CD4-positive, alpha-beta T cell (primary cell): Measurements from ENCODE around the gene NLRP11. TPM values are rescaled to one million over a fixed set of nuclear protein-coding genes. Genes with fewer than 3 reads are reported as not detected.

Experiments
- ATAC-seq: fragments of 200-7000 bp; cut with Tn5 transposase; one replicate; pipeline ENCODE4 v1.10.0; 2022; ENCODE audit warnings: mild to moderate bottlenecking; ENCODE audit not compliant: poor library complexity
- CTCF ChIA-PET: fragments of 350-600 bp; sonication (Branson Sonifier 250); formaldehyde crosslinking; loops from one replicate; lab custom pipeline; 2021; ENCODE audit warnings: antibody characterized with exemption, inconsistent platforms; lab: Charles Lee
- POLR2A ChIA-PET: fragments of 350-600 bp; sonication (Branson Sonifier 250); formaldehyde crosslinking; loops from one replicate; lab custom pipeline; 2021; ENCODE audit warnings: antibody characterized with exemption, inconsistent platforms; lab: Charles Lee
- DNase-seq, 14 experiments: peaks; one replicate each; pipeline ENCODE4 v3.0.0-alpha.2; 2013 to 2020; ENCODE audit warnings: mixed read lengths in 2 of 14
- H3K27ac ChIP-seq, 2 donors: one replicate each; pipeline versions ENCODE4 v1.5.1 to v1.7.0; 2013; ENCODE audit warnings: low read length in 2 of 2, low read depth in 1 of 2, mild to moderate bottlenecking in 1 of 2
- H3K27me3 ChIP-seq, 2 experiments: 1 replicate in 1 of 2; 2 replicates in 1 of 2; pipeline versions ENCODE4 v1.6.1 to v1.7.0; 2013; ENCODE audit warnings: low read length in 2 of 2, control low read depth in 1 of 2, mild to moderate bottlenecking in 1 of 2, moderate library complexity in 1 of 2; ENCODE audit not compliant: insufficient read depth in 2 of 2, control insufficient read depth in 1 of 2
- H3K36me3 ChIP-seq: one replicate; pipeline ENCODE4 v1.6.1; 2013; ENCODE audit warnings: low read length, control low read depth; ENCODE audit not compliant: insufficient read depth
- H3K4me1 ChIP-seq: one replicate; pipeline ENCODE4 v1.6.1; 2013; ENCODE audit warnings: low read length, control low read depth; ENCODE audit not compliant: insufficient read depth
- H3K4me3 ChIP-seq: one replicate; pipeline ENCODE4 v1.5.1; 2013; ENCODE audit warnings: mild to moderate bottlenecking, low read length, moderate library complexity
- H3K9me3 ChIP-seq, 2 experiments: 1 replicate in 1 of 2; 2 replicates in 1 of 2; pipeline versions ENCODE4 v1.6.1 to v1.7.0; 2013; ENCODE audit warnings: low read length in 2 of 2, mild to moderate bottlenecking in 2 of 2, control low read depth in 1 of 2, moderate library complexity in 1 of 2; ENCODE audit not compliant: control insufficient read depth in 1 of 2, insufficient read depth in 1 of 2
- H3K27ac Mint-ChIP-seq: one replicate; pipeline ENCODE4 v1.8.0; 2020; ENCODE audit warnings: mixed read lengths
- H3K27me3 Mint-ChIP-seq: one replicate; pipeline ENCODE4 v1.8.0; 2021; ENCODE audit warnings: mixed read lengths
- H3K36me3 Mint-ChIP-seq: one replicate; pipeline ENCODE4 v1.8.0; 2021; ENCODE audit warnings: low read depth, mixed read lengths
- H3K4me1 Mint-ChIP-seq: one replicate; pipeline ENCODE4 v1.8.0; 2021; ENCODE audit warnings: low read depth, mixed read lengths
- H3K4me3 Mint-ChIP-seq: one replicate; pipeline ENCODE4 v1.8.0; 2020; ENCODE audit warnings: mild to moderate bottlenecking, mixed read lengths
- H3K9me3 Mint-ChIP-seq: one replicate; pipeline ENCODE4 v1.8.0; 2020; ENCODE audit warnings: mixed read lengths
- intact Hi-C, 2 experiments: fragments of 100-400 bp; cut with DNase I in 1 of 2; cut with micrococcal nuclease in 1 of 2; formaldehyde crosslinking; loops; one replicate each; pipeline versions ENCODE4 v1.15.1 to v1.9.0; 2023 to 2025; cut with DNase I, micrococcal nuclease
- total RNA-seq, 174 experiments: library from RNA in 2 of 174; stranded (reverse) in 2 of 174; gene quantifications; one replicate each; pipeline ENCODE4 v1.2.3 and lab custom pipeline; 2021 to 2026
- TF ChIP-seq, protein P1 (sequence below): fragments of 200-600 bp; IDR thresholded peaks from one replicate; pipeline ENCODE4 v1.8.0; 2022; ENCODE audit warnings: antibody characterized with exemption, mild to moderate bottlenecking

Gene NLRP11
- total RNA-seq, 2 experiments from 2014 or later, result not detected

DNA sequence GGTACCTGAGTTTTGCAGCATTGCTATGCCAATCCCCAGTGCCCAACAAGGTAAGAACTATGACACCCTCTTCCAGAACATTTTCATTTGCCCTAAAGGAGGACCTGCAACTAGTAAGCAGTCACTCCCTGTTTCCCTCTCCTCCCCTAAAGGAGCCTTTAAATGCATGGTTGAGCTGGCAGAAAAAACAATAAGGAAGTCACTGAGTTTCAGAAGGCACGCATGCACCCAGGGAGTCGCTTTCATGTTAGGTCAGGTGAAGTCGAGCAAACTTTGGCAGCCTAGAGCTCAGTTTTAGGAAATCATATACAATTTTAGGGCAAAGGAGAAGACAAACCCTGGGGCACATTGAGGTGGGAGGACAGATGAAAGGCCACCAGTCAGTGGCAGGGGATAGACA, 11.8 kb downstream of the NLRP11 start:
- H3K27me3 Mint-ChIP-seq, result peaks cover 28% of the 10 kb centered on the region
- H3K4me1 ChIP-seq, result no peaks in the 10 kb centered on the region
- no peaks in the 10 kb centered on the region for H3K4me1 Mint-ChIP-seq
- H3K27ac Mint-ChIP-seq, result no peak overlapping the region
- peaks cover 2% of the 10 kb centered on the region for H3K9me3 Mint-ChIP-seq
- ATAC-seq (no peak), DNase-seq (no peak)
- no peak overlapping the region for H3K4me3 Mint-ChIP-seq
- peaks cover 0 to 4% of the 10 kb centered on the region in 2 experiments for H3K9me3 ChIP-seq
- TF ChIP-seq, protein P1, sequence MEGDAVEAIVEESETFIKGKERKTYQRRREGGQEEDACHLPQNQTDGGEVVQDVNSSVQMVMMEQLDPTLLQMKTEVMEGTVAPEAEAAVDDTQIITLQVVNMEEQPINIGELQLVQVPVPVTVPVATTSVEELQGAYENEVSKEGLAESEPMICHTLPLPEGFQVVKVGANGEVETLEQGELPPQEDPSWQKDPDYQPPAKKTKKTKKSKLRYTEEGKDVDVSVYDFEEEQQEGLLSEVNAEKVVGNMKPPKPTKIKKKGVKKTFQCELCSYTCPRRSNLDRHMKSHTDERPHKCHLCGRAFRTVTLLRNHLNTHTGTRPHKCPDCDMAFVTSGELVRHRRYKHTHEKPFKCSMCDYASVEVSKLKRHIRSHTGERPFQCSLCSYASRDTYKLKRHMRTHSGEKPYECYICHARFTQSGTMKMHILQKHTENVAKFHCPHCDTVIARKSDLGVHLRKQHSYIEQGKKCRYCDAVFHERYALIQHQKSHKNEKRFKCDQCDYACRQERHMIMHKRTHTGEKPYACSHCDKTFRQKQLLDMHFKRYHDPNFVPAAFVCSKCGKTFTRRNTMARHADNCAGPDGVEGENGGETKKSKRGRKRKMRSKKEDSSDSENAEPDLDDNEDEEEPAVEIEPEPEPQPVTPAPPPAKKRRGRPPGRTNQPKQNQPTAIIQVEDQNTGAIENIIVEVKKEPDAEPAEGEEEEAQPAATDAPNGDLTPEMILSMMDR, result no peak
- no peak overlapping the region for H3K4me3 ChIP-seq
- H3K36me3 ChIP-seq, result no peaks in the 10 kb centered on the region
- H3K27me3 ChIP-seq, result no peaks in the 10 kb centered on the region
- no peaks in the 10 kb centered on the region for H3K36me3 Mint-ChIP-seq
- CTCF ChIA-PET, result no interaction called here
- intact Hi-C loops, result no loop called here
- no peak overlapping the region for H3K27ac ChIP-seq
- POLR2A ChIA-PET, result no interaction called here

DNA sequence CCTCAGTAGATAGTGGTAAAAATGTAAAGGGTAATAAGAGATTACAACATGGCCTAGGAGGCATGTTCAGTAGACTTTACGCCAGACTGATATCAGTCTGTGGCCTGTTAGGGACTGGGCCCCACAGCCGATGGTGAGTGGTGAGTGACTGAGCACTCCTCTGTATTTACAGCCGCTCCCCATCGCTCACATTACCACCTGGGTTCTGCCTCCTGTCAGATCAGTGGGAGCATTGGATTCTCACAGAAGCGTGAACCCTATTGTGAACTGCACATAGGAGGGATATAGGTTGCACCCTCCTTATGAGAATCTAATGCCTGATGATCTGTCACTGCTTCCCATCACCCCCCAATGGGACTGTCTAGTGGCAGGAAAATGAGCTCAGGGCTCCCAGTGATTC, 17.9 kb downstream of the NLRP11 start:
- no peak for DNase-seq
- ChIA-PET CTCF (no interaction called here), POLR2A (no interaction called here)
- Histone ChIP-seq H3K27me3 (peaks cover 0 to 3% of the 10 kb centered on the region in 2 experiments), H3K4me3 (no peak overlapping the region), H3K36me3 (no peaks in the 10 kb centered on the region), H3K27ac (no peak overlapping the region), H3K4me1 (no peaks in the 10 kb centered on the region), H3K9me3 (peaks cover 0 to 4% of the 10 kb centered on the region in 2 experiments)
- Mint-ChIP-seq H3K27me3 (peaks cover 57% of the 10 kb centered on the region), H3K4me1 (no peaks in the 10 kb centered on the region), H3K9me3 (peaks cover 2% of the 10 kb centered on the region), H3K4me3 (no peak overlapping the region), H3K27ac (no peak overlapping the region), H3K36me3 (no peaks in the 10 kb centered on the region)
- ATAC-seq, result no peak
- TF ChIP-seq, protein P1, result no peak
- intact Hi-C loops, result no loop called here

DNA sequence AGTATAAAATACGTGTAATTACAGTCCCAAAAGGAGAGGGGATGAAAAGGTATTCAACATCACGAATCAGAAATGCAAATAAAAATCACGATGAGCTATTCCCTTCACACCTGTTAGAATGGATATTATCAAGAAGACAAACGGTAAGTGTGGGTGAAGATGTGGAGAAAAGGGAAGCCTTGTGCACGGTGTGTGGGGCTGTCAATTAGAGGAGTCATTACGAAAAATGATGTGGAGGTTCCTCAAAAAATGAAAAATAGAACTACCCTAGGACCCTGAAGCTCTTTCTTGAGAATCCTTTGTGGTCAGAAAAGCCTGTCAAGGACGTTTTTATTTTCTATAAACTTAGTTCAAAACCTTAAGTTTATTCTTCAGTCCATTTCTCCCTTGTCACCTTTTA, 19.4 kb downstream of the NLRP11 start:
- Histone ChIP-seq H3K4me3 (no peak overlapping the region), H3K9me3 (peaks cover 0 to 4% of the 10 kb centered on the region in 2 experiments), H3K4me1 (no peaks in the 10 kb centered on the region), H3K27me3 (peaks cover 0 to 3% of the 10 kb centered on the region in 2 experiments), H3K27ac (no peak overlapping the region), H3K36me3 (no peaks in the 10 kb centered on the region)
- no peaks in the 10 kb centered on the region for H3K9me3 Mint-ChIP-seq
- no peaks in the 10 kb centered on the region for H3K4me1 Mint-ChIP-seq
- H3K36me3 Mint-ChIP-seq, result no peaks in the 10 kb centered on the region
- intact Hi-C loops, result no loop called here
- peaks cover 53% of the 10 kb centered on the region for H3K27me3 Mint-ChIP-seq
- CTCF ChIA-PET, result no interaction called here
- DNase-seq (no peak), ATAC-seq (no peak)
- POLR2A ChIA-PET, result no interaction called here
- H3K4me3 Mint-ChIP-seq, result no peak overlapping the region
- H3K27ac Mint-ChIP-seq, result no peak overlapping the region
- TF ChIP-seq, protein P1, result no peak
